Upper lobe of left lung (tissue), 6 donors: Measurements from ENCODE around the gene UBTD2. TPM values are rescaled to one million over a fixed set of nuclear protein-coding genes. Genes with fewer than 3 reads are reported as not detected.

ENCODE experiments used
- small RNA-seq, 4 donors: library from RNA; depleted of rRNA; stranded (forward); fragments of <200 nt; gene quantifications; one replicate each; pipeline ENCODE3, GENCODE V24; 2016
- total RNA-seq, 6 donors: library from RNA; depleted of rRNA in 4 of 6; stranded (reverse); fragments of >200 nt in 4 of 6; gene quantifications; one replicate each; pipeline versions ENCODE4 v1.1.0 to v1.2.1, GENCODE V29; 2016 to 2021
- donor health status: DM: no; HTN: no; CAD: no; lungs with moderate emphysema.
- donor health status: DM: no; HTN: yes; CAD: no; lungs with severe emphysema.

The UBTD2 gene
- total RNA-seq, 6 donors from 2014 or later, result 9.4 to 22.3 (median 15.8) TPM

Small RNA genes lying within 50 kb of the gene (small RNA-seq; reads per million reads assigned to genes)
- gene RF00191, result 0 reads per million in 4 donors

Other genes with a start within 250 kb of the UBTD2 start
- gene STK10, start 95.5 kb downstream of the UBTD2 start, total RNA-seq, result 100 to 1,000 TPM in 2 of 6 donors, 10 to 100 TPM in 4; 50.6 to 170 (median 60.5) TPM
- not detected for gene EFCAB9, start 89.6 kb downstream of the UBTD2 start, total RNA-seq
- gene SH3PXD2B, start 170.8 kb upstream of the UBTD2 start, total RNA-seq, result 10 to 100 TPM; 17.1 to 55.5 (median 43.2) TPM